PC-9 (cell line): ENCODE measurements around the gene UBE3C. TPM values are rescaled to one million over a fixed set of nuclear protein-coding genes. Genes with fewer than 3 reads are reported as not detected.

ENCODE experiments used
- BruUV-seq: library from RNA; stranded (reverse); fragments of 400-500 nt; replicated peaks from 2 replicates; lab custom pipeline; 2021; lab: Mats Ljungman, UMichigan
- CTCF ChIA-PET: fragments of 300-600 bp; sonication (Branson Sonifier 250); formaldehyde crosslinking; loops from one replicate; lab custom pipeline; 2022; ENCODE audit warnings: antibody characterized with exemption; lab: Charles Lee
- POLR2A ChIA-PET: fragments of 300-600 bp; sonication (Branson Sonifier 250); formaldehyde crosslinking; loops from one replicate; lab custom pipeline; 2022; ENCODE audit warnings: antibody characterized with exemption; ENCODE audit not compliant: unreplicated experiment; lab: Charles Lee
- DNase-seq, 2 experiments: peaks; one replicate each; pipeline versions ENCODE4 v3.0.0 to v3.0.0-alpha.2; 2015 to 2022; ENCODE audit warnings: mixed read lengths in 1 of 2
- H2AFZ ChIP-seq: fragments of 200-600 bp; sonication (generic); 2 replicates; pipeline ENCODE4 v1.8.1; 2017; ENCODE audit warnings: antibody characterized with exemption
- H3F3A ChIP-seq: fragments of 200-600 bp; sonication (generic); 2 replicates; pipeline ENCODE4 v1.8.1; 2017; ENCODE audit warnings: antibody characterized with exemption, mild to moderate bottlenecking, low read depth; ENCODE audit not compliant: insufficient read depth
- H3K27ac ChIP-seq: fragments of 200-600 bp; sonication (generic); 2 replicates; pipeline ENCODE4 v1.6.1; 2016; ENCODE audit warnings: mixed run types
- H3K27me3 ChIP-seq: fragments of 200-600 bp; sonication (generic); 2 replicates; pipeline ENCODE4 v1.6.1; 2016; ENCODE audit warnings: low read depth, mixed run types; ENCODE audit not compliant: insufficient read depth
- H3K36me3 ChIP-seq: fragments of 200-600 bp; sonication (generic); 2 replicates; pipeline ENCODE4 v1.6.1; 2016; ENCODE audit warnings: low read depth, mixed run types
- H3K4me1 ChIP-seq: fragments of 200-600 bp; sonication (generic); replicated peaks from 2 replicates; pipeline ENCODE4 v1.6.1; 2016; ENCODE audit warnings: mixed run types; ENCODE audit not compliant: insufficient read depth
- H3K4me2 ChIP-seq: fragments of 200-600 bp; sonication (generic); 2 replicates; pipeline ENCODE4 v1.6.1; 2017; ENCODE audit warnings: mixed run types
- H3K4me3 ChIP-seq: fragments of 200-600 bp; sonication (generic); 2 replicates; pipeline ENCODE4 v1.6.1; 2016; ENCODE audit warnings: mixed run types
- H3K79me2 ChIP-seq: fragments of 200-600 bp; sonication (generic); 2 replicates; pipeline ENCODE4 v1.6.1; 2017; ENCODE audit warnings: low read depth, mixed run types
- H3K9me2 ChIP-seq: fragments of 200-600 bp; sonication (generic); 2 replicates; pipeline ENCODE4 v1.8.1; 2017; ENCODE audit warnings: mild to moderate bottlenecking; ENCODE audit not compliant: insufficient read depth
- H3K9me3 ChIP-seq: fragments of 200-600 bp; sonication (generic); 2 replicates; pipeline ENCODE4 v1.8.1; 2016; ENCODE audit warnings: low read depth; ENCODE audit not compliant: insufficient read depth
- H4K20me1 ChIP-seq: fragments of 200-600 bp; sonication (generic); 2 replicates; pipeline ENCODE4 v1.8.1; 2017; ENCODE audit not compliant: insufficient read depth
- CTCF ChIP-seq: fragments of 200-600 bp; sonication (generic); conservative IDR thresholded peaks from 2 replicates; pipeline ENCODE4 v1.6.1; 2017; ENCODE audit warnings: mixed run types, antibody characterized with exemption, mild to moderate bottlenecking, moderate library complexity
- EZH2 ChIP-seq: fragments of 200-600 bp; sonication (generic); IDR thresholded peaks from 2 replicates; pipeline ENCODE4 v1.8.0; 2017; ENCODE audit warnings: antibody characterized with exemption, low read depth
- intact Hi-C: fragments of 100-400 bp; cut with micrococcal nuclease; formaldehyde crosslinking; loops from one replicate; pipeline ENCODE4 v1.10.0; 2022; ENCODE audit not compliant: unreplicated experiment
- total RNA-seq: library from RNA; stranded (reverse); gene quantifications from 2 replicates; pipeline ENCODE4 v1.2.3, GENCODE V29; 2021

The UBE3C gene
- total RNA-seq, 1 experiment from 2014 or later, result 77.6 TPM

GRCh38 chr7:157312941-157313340 lies 174.2 kb downstream of the UBE3C start:
- Histone ChIP-seq H3K79me2 (no peaks in the 10 kb centered on the region), H3K27ac (no peak overlapping the region), H4K20me1 (no peaks in the 10 kb centered on the region), H3F3A (peaks cover 39% of the 10 kb centered on the region), H3K4me1 (peaks cover 39% of the 10 kb centered on the region), H3K9me3 (no peaks in the 10 kb centered on the region), H3K36me3 (no peaks in the 10 kb centered on the region), H3K4me3 (no peak overlapping the region), H2AFZ (no peak overlapping the region), H3K27me3 (no peaks in the 10 kb centered on the region), H3K9me2 (no peaks in the 10 kb centered on the region), H3K4me2 (no peak overlapping the region)
- no TSS peak for BruUV-seq
- no peak for DNase-seq
- ChIA-PET POLR2A (no interaction called here), CTCF (interaction anchor here (1.0 kb wide), 1 partner anchor 26 kb away, joined by 3 read pairs; no protein-coding TSS in a partner anchor)
- intact Hi-C loops, result no loop called here
- TF ChIP-seq CTCF (no peak), EZH2 (no peak)

GRCh38 chr7:157313645-157314044 lies 174.9 kb downstream of the UBE3C start:
- Histone ChIP-seq H3K4me2 (no peak overlapping the region), H3K27ac (no peak overlapping the region), H3K4me1 (peaks cover 32% of the 10 kb centered on the region), H3K79me2 (no peaks in the 10 kb centered on the region), H3K9me2 (no peaks in the 10 kb centered on the region), H3K4me3 (no peak overlapping the region), H4K20me1 (no peaks in the 10 kb centered on the region), H3K36me3 (no peaks in the 10 kb centered on the region), H3K9me3 (no peaks in the 10 kb centered on the region), H3F3A (peaks cover 35% of the 10 kb centered on the region), H3K27me3 (no peaks in the 10 kb centered on the region), H2AFZ (no peak overlapping the region)
- no peak for DNase-seq
- ChIA-PET CTCF (interaction anchor here (1.0 kb wide), 1 partner anchor 25 kb away, joined by 3 read pairs; no protein-coding TSS in a partner anchor), POLR2A (interaction anchor here (0.7 kb wide), 1 partner anchor 329 kb away, joined by 4 read pairs; no protein-coding TSS in a partner anchor)
- no TSS peak for BruUV-seq
- intact Hi-C loops, result no loop called here
- TF ChIP-seq EZH2 (no peak), CTCF (no peak)

- no peak overlapping the region for H3K4me3 ChIP-seq
- 0 out of 2 replicates have a peak, but pooled peaks cover 5% of the 10 kb centered on the region for H3F3A ChIP-seq
- no peaks in the 10 kb centered on the region for H3K79me2 ChIP-seq
- H3K27ac ChIP-seq, result no peak overlapping the region
- POLR2A ChIA-PET, result no interaction called here
- no peaks in the 10 kb centered on the region for H3K36me3 ChIP-seq
- DNase-seq, result no peak
- BruUV-seq, result no TSS peak
- CTCF ChIA-PET, result no interaction called here
- H3K9me2 ChIP-seq, result no peaks in the 10 kb centered on the region
- no peak overlapping the region for H3K4me2 ChIP-seq
- TF ChIP-seq CTCF (no peak), EZH2 (no peak)
- H2AFZ ChIP-seq, result no peak overlapping the region
- intact Hi-C loops, result no loop called here
- H3K4me1 ChIP-seq, result no peaks in the 10 kb centered on the region
- no peaks in the 10 kb centered on the region for H3K9me3 ChIP-seq
- no peaks in the 10 kb centered on the region for H4K20me1 ChIP-seq
- no peaks in the 10 kb centered on the region for H3K27me3 ChIP-seq
Observed at GRCh38 chr7:157318015-157318706, 179.4 kb downstream of the UBE3C start.

Other genes starting within 250 kb of the UBE3C start
- 85.0 and 107 TPM in 2 replicates for gene LMBR1, start 245.7 kb upstream of the UBE3C start, total RNA-seq
- 25.4 and 28.3 TPM in 2 replicates for gene NOM1, start 189.2 kb upstream of the UBE3C start, total RNA-seq
- 0.28 and 0.33 TPM in 2 replicates for gene MNX1, start 128.3 kb upstream of the UBE3C start, total RNA-seq
- gene DNAJB6, start 198.1 kb downstream of the UBE3C start, total RNA-seq, result 137 and 182 TPM in 2 replicates